Esophagus squamous epithelium (tissue), 4 donors: ENCODE results near the gene MRFAP1L1.

Experiments
- CTCF ChIP-seq, 6 experiments: fragments of 450-650 bp in 4 of 6; fragments of 200-600 bp in 2 of 6; sonication (generic) in 2 of 6; IDR thresholded peaks; one replicate each; pipeline ENCODE4 v1.5.1; 2016 to 2019; ENCODE audit warnings: antibody characterized with exemption in 6 of 6, mild to moderate bottlenecking in 4 of 6, moderate library complexity in 4 of 6
- POLR2A ChIP-seq, 4 donors: fragments of 450-650 bp; IDR thresholded peaks; one replicate each; pipeline ENCODE4 v1.6.1; 2017; ENCODE audit warnings: antibody characterized with exemption in 4 of 4, mild to moderate bottlenecking in 4 of 4, moderate library complexity in 3 of 4

- TF ChIP-seq CTCF (IDR thresholded peaks at IDR 0.05) (no peak), POLR2A (IDR thresholded peaks at IDR 0.05) (peak in 1 of 4 donors; percentile 10)
These were observed 16.2 kb downstream of the MRFAP1L1 start, which contains the start of gene S100P for GRCh38 chr4:6693231-6694176.
